Hair follicle dermal papilla cell (primary cell): ENCODE data around the gene ASCL2. TPM values are rescaled to one million over a fixed set of nuclear protein-coding genes. Genes with fewer than 3 reads are reported as not detected.

Experiments used
- total RNA-seq: library from RNA; depleted of rRNA; stranded (reverse); fragments of >200 nt; gene quantifications from 2 replicates; pipeline ENCODE4 v1.2.3, GENCODE V29; 2012

The ASCL2 gene
- total RNA-seq: not detected in 2 replicates

GRCh38 chr11:2270322-2271076, at the start of gene ASCL2:
ASCL2 (minus strand) TSS chr11:2270588; CDS start chr11:2270332, 256 bp downstream.

DNA sequence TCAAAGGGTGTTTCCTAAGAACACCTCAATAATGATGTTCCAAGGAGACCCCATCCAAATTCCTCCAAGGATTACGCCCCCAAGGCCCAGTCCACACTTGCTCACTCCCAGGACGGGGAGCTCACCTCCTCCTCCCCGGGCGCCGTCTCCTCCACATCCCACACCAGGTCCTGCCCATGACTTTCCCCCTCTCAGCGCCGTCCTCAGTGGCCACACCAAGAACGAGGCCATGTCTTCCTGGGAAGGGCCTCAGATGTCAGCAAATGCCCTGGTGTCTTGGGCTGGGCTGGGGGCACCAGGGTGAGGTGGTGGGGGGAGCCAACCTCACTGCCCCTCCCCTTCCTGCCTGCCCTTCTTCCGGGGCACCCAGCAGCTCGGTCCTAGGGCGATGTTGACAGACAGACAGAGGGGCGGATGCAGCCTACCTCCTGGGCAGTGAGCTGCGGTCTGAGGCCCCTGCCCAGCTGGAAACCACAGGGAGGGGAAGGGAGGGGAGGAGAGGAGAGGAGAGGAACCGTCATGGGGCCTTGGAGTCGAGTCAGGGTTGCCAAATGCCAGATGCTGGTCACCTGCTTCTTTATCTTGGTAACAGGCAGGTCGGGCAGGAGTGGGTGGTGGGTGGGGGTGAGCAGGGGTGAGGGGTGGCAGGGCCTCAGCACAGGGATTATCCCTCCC, 31.4 kb upstream of the ASCL2 start, which contains the start of the genes C11orf21 and TSPAN32:
C11orf21 (minus strand) TSS at position 288 of the 675 bp plus-strand sequence; CDS start at position 178, 110 bp downstream.
TSPAN32 (plus strand) TSS at position 383 of the 675 bp plus-strand sequence; CDS start at position 520, 137 bp downstream.

Other genes with a start within 250 kb of the ASCL2 start
- gene IGF2, start 131.2 kb downstream of the ASCL2 start, total RNA-seq: 0.85 and 1.9 TPM in 2 replicates
- gene INS, start 109.4 kb downstream of the ASCL2 start, total RNA-seq: not detected in 2 replicates
- gene TH, start 98.8 kb downstream of the ASCL2 start, total RNA-seq: 1.2 and 4.9 TPM in 2 replicates
- gene C11orf21, start 31.3 kb upstream of the ASCL2 start, total RNA-seq: 0.16 and 0.36 TPM in 2 replicates
- gene TSPAN32, start 31.4 kb upstream of the ASCL2 start, total RNA-seq: 2.1 and 2.9 TPM in 2 replicates
- gene CD81, start 106.7 kb upstream of the ASCL2 start, total RNA-seq: 350 and 404 TPM in 2 replicates
- gene TSSC4, start 130.2 kb upstream of the ASCL2 start, total RNA-seq: 52.6 and 60.2 TPM in 2 replicates
- gene TRPM5, start 173.9 kb upstream of the ASCL2 start, total RNA-seq: not detected in 2 replicates
- not detected in 2 replicates for gene KCNQ1, start 174.4 kb upstream of the ASCL2 start, total RNA-seq